ENCODE measurements around the gene KLHL8. TPM values are rescaled to one million over a fixed set of nuclear protein-coding genes. Genes with fewer than 3 reads are reported as not detected.

The KLHL8 gene
- total RNA-seq = 10 to 100 TPM; 10.2 to 11.0 TPM

- H3K9me3 Mint-ChIP-seq = no peaks in the 10 kb centered on the region
- CTCF ChIA-PET = interaction anchor here (0.7 to 2.5 kb wide), 10 partner anchors 13 to 317 kb away, joined by 3 to 15 read pairs (median 3); partner anchors contain the start of gene AFF1
- H3K36me3 Mint-ChIP-seq = no peaks in the 10 kb centered on the region
- peak within 1 kb of the TSS; percentile 89 for H3K4me3 Mint-ChIP-seq
- H3K4me1 Mint-ChIP-seq (ENCODE audit: low read depth) = peaks cover 10% of the 10 kb centered on the region
- POLR2A ChIA-PET = interaction anchor here (0.6 to 1.2 kb wide), 4 partner anchors 21 to 328 kb away, joined by 3 to 7 read pairs (median 5); partner anchors contain the start of gene AFF1
- peak within 1 kb of the TSS; percentile 79 for H3K27ac Mint-ChIP-seq
- peak; percentile 92 for DNase-seq
- intact Hi-C loops (cut with micrococcal nuclease) = loop anchor here (1.0 to 5.0 kb wide), 4 partner anchors 15 to 285 kb away; partner anchors contain the start of gene AFF1
- H3K27me3 Mint-ChIP-seq = no peaks in the 10 kb centered on the region
These were observed at the start of gene KLHL8 for GRCh38 chr4:87220094-87220822. KLHL8 (minus strand) TSS chr4:87220618; CDS start chr4:87195539, 25,079 bp downstream.

DNA sequence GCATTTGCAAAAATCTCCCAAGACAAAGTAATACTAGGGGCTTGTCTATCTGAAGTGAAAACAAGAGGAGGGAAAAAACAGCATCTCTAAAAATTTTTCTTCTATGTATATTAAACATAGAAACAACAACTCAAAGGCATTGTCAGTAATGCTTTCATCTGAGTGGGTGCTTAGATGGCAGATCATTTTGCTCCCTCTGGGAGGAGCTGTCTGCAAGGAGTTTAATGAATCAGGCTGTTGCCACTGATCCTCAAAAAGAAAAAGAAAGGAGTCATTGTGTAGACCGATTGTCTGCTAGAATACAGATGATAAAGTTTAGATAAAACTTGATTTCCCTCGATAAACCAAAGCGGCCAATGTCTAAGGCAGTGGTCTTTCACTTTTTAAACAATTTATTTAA lies 49.7 kb upstream of the KLHL8 start:
- Mint-ChIP-seq H3K9me3 (no peaks in the 10 kb centered on the region), H3K27me3 (peaks cover 6% of the 10 kb centered on the region), H3K4me1 (ENCODE audit: low read depth) (no peaks in the 10 kb centered on the region), H3K36me3 (no peaks in the 10 kb centered on the region), H3K4me3 (no peak overlapping the region), H3K27ac (no peak overlapping the region)
- POLR2A ChIA-PET = no interaction called here
- intact Hi-C loops (cut with micrococcal nuclease) = loop anchor here (2.0 kb wide), 1 partner anchor 195 kb away; no protein-coding TSS in a partner anchor
- CTCF ChIA-PET = no interaction called here
- no peak for DNase-seq

- ChIA-PET CTCF (no interaction called here), POLR2A (no interaction called here)
- no peaks in the 10 kb centered on the region for H3K9me3 Mint-ChIP-seq
- no peaks in the 10 kb centered on the region for H3K4me1 Mint-ChIP-seq (ENCODE audit: low read depth)
- H3K27me3 Mint-ChIP-seq = peaks cover 6% of the 10 kb centered on the region
- no peak overlapping the region for H3K4me3 Mint-ChIP-seq
- intact Hi-C loops (cut with micrococcal nuclease) = no loop called here
- no peak for DNase-seq
- H3K27ac Mint-ChIP-seq = no peak overlapping the region
- H3K36me3 Mint-ChIP-seq = no peaks in the 10 kb centered on the region
These were observed 48.0 kb upstream of the KLHL8 start for GRCh38 chr4:87268411-87268810.

DNA sequence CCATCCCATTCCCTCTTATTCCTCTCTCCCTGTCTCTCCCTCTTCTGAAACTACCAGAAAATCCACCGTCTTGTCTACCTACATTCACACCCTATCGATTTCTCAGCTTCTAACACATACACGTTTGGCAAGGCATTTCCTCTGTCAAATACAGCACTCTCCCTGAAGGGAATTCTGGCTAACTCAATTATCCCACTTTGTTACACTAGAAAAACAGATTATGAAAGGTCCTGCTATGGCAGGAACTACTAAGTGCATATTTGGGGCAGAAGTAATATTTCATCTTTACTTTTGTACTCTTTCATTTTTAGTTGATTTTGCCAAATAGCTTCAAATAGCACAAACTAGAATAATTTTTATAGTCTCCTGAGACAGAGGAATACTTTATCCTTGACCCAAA lies 46.6 kb upstream of the KLHL8 start:
- peaks cover 4% of the 10 kb centered on the region for H3K36me3 Mint-ChIP-seq
- CTCF ChIA-PET = no interaction called here
- no peak overlapping the region for H3K4me3 Mint-ChIP-seq
- peaks cover 6% of the 10 kb centered on the region for H3K27me3 Mint-ChIP-seq
- H3K27ac Mint-ChIP-seq = no peak overlapping the region
- no peak for DNase-seq
- intact Hi-C loops (cut with micrococcal nuclease) = no loop called here
- H3K9me3 Mint-ChIP-seq = peaks cover 7% of the 10 kb centered on the region
- no peaks in the 10 kb centered on the region for H3K4me1 Mint-ChIP-seq (ENCODE audit: low read depth)
- POLR2A ChIA-PET = no interaction called here

DNA sequence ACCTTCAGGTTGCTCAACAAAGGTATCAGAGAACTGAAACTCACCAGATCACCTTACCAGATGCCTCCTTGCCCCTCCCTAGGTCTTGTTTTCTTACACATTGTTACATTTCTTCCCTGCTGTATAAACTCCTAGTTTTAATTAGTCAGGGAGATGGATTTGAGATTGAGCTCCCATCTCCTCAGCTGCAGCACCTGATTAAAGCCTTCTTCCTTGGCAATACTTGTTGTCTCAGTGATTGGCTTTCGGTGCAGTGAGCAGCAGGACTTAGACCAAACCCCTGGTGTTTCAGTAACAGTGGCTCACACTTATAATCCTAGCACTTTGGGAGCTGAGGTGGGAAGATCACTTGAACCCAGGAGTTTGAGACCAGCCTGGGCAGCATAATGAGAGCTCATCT lies 42.5 kb upstream of the KLHL8 start:
- intact Hi-C loops (cut with micrococcal nuclease) = no loop called here
- H3K27me3 Mint-ChIP-seq = peaks cover 4% of the 10 kb centered on the region
- no peak overlapping the region for H3K4me3 Mint-ChIP-seq
- peaks cover 4% of the 10 kb centered on the region for H3K36me3 Mint-ChIP-seq
- H3K4me1 Mint-ChIP-seq (ENCODE audit: low read depth) = no peaks in the 10 kb centered on the region
- POLR2A ChIA-PET = no interaction called here
- CTCF ChIA-PET = no interaction called here
- DNase-seq = no peak
- H3K27ac Mint-ChIP-seq = no peak overlapping the region
- peaks cover 7% of the 10 kb centered on the region for H3K9me3 Mint-ChIP-seq

DNA sequence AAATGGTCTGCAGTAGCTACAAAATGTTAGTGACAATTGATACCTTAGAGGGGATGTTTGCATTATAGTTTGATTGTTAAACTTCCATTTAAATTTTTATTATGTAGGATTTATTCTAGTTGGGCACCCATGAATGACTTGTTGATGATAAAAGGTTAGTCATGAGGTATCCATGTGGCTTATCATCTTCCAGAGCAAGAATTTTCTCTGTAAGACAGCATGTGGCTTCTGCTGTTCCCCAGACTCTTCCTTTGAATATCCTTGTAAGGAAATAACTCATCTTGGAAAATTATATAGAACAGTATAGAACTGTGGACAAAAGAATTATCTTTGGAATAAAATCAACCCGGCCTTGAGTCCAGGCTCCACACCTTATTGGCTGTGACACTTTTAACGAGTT lies 40.1 kb upstream of the KLHL8 start:
- Mint-ChIP-seq H3K4me1 (ENCODE audit: low read depth) (no peaks in the 10 kb centered on the region), H3K36me3 (peaks cover 4% of the 10 kb centered on the region), H3K27ac (no peak overlapping the region), H3K4me3 (no peak overlapping the region), H3K9me3 (peaks cover 12% of the 10 kb centered on the region), H3K27me3 (no peaks in the 10 kb centered on the region)
- no peak for DNase-seq
- ChIA-PET POLR2A (no interaction called here), CTCF (no interaction called here)
- intact Hi-C loops (cut with micrococcal nuclease) = no loop called here

DNA sequence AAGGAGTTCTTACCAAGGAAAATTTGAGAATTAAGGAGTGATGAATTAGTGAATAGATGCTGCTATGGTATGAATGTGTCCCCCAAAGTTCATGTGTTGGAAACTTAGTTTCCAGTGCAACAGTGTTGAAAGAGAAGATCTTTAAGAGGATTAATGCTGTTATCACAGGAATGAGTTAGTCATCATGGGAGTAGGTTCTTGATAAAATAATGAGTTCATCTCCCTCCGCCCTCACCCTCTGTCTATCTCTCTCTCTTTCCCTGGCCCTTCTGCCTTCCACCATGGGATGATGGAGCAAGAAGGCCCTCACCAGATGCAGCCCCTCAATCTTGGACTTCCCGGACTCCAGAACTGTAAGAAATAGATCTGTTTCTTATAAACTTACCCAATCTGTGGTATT lies 38.3 kb upstream of the KLHL8 start:
- ChIA-PET POLR2A (no interaction called here), CTCF (no interaction called here)
- no peaks in the 10 kb centered on the region for H3K4me1 Mint-ChIP-seq (ENCODE audit: low read depth)
- no peak for DNase-seq
- peaks cover 12% of the 10 kb centered on the region for H3K9me3 Mint-ChIP-seq
- intact Hi-C loops (cut with micrococcal nuclease) = no loop called here
- H3K27me3 Mint-ChIP-seq = no peaks in the 10 kb centered on the region
- no peak overlapping the region for H3K27ac Mint-ChIP-seq
- no peak overlapping the region for H3K4me3 Mint-ChIP-seq
- H3K36me3 Mint-ChIP-seq = peaks cover 4% of the 10 kb centered on the region

DNA sequence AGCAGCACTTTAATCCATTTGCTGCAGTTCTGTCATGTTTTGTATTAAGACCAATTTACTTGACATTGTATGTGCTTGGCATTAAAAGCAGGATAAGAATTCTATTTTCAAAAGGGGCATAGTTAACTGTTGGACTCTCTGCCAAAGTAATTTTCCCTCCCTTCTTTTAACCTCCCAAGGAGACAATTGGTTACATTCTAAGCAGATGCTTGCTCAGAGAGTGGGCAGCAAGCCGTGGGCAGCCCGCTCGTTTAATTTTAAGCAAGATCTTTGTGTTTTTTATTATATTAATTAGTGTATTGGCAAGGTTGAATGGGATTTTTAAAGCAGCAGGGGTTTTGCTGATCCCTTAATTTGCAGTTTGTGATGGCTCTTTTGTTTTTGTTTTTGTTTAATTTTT lies 37.1 kb upstream of the KLHL8 start:
- DNase-seq = no peak
- ChIA-PET POLR2A (no interaction called here), CTCF (no interaction called here)
- Mint-ChIP-seq H3K4me3 (no peak overlapping the region), H3K27ac (no peak overlapping the region), H3K4me1 (ENCODE audit: low read depth) (no peaks in the 10 kb centered on the region), H3K9me3 (peaks cover 5% of the 10 kb centered on the region), H3K27me3 (no peaks in the 10 kb centered on the region), H3K36me3 (no peaks in the 10 kb centered on the region)
- intact Hi-C loops (cut with micrococcal nuclease) = no loop called here

DNA sequence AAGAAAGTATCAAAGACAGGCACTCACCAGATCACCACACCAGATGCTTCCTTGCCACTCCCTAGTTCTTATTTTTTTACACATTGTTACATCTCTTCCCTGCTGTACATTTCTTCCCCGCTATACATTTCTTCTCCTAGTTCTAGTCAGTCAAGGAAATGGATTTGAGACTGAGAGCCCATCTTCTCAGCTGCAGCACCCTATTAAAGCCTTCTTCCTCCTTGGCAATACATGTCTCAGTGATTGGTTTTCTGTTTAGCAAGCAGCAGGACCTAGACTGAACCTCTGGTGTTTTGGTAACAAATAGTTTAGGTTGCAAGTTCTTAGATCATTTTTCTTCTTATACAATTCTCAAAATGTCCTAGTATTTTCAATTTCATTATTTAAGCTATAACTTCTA lies 35.3 kb upstream of the KLHL8 start:
- ChIA-PET CTCF (no interaction called here), POLR2A (no interaction called here)
- Mint-ChIP-seq H3K36me3 (no peaks in the 10 kb centered on the region), H3K4me1 (ENCODE audit: low read depth) (no peaks in the 10 kb centered on the region), H3K27ac (no peak overlapping the region), H3K9me3 (peaks cover 5% of the 10 kb centered on the region), H3K27me3 (no peaks in the 10 kb centered on the region), H3K4me3 (no peak overlapping the region)
- intact Hi-C loops (cut with micrococcal nuclease) = no loop called here
- DNase-seq = no peak

GRCh38 chr4:87251106-87251505 lies 30.7 kb upstream of the KLHL8 start:
- Mint-ChIP-seq H3K27ac (no peak overlapping the region), H3K36me3 (no peaks in the 10 kb centered on the region), H3K27me3 (no peaks in the 10 kb centered on the region), H3K9me3 (peaks cover 10% of the 10 kb centered on the region), H3K4me3 (no peak overlapping the region), H3K4me1 (ENCODE audit: low read depth) (no peaks in the 10 kb centered on the region)
- ChIA-PET CTCF (no interaction called here), POLR2A (no interaction called here)
- intact Hi-C loops (cut with micrococcal nuclease) = no loop called here
- no peak for DNase-seq

- peaks cover 5% of the 10 kb centered on the region for H3K9me3 Mint-ChIP-seq
- POLR2A ChIA-PET = no interaction called here
- intact Hi-C loops (cut with micrococcal nuclease) = no loop called here
- no peak overlapping the region for H3K4me3 Mint-ChIP-seq
- H3K27me3 Mint-ChIP-seq = no peaks in the 10 kb centered on the region
- no peak overlapping the region for H3K27ac Mint-ChIP-seq
- H3K4me1 Mint-ChIP-seq (ENCODE audit: low read depth) = no peaks in the 10 kb centered on the region
- CTCF ChIA-PET = no interaction called here
- no peak for DNase-seq
- no peaks in the 10 kb centered on the region for H3K36me3 Mint-ChIP-seq
These were observed 29.9 kb upstream of the KLHL8 start for GRCh38 chr4:87250294-87250693.

GRCh38 chr4:87249332-87250019 lies 29.1 kb upstream of the KLHL8 start:
- Mint-ChIP-seq H3K27me3 (no peaks in the 10 kb centered on the region), H3K4me1 (ENCODE audit: low read depth) (no peaks in the 10 kb centered on the region), H3K36me3 (peaks cover 2% of the 10 kb centered on the region), H3K27ac (no peak overlapping the region), H3K4me3 (no peak overlapping the region), H3K9me3 (peaks cover 5% of the 10 kb centered on the region)
- DNase-seq = no peak
- intact Hi-C loops (cut with micrococcal nuclease) = no loop called here
- POLR2A ChIA-PET = no interaction called here
- CTCF ChIA-PET = no interaction called here

Measured in activated CD4-positive, alpha-beta memory T cell treated with anti-CD3 and anti-CD28 coated beads for 36 hours (primary cell).